ENCODE measurements around the gene PTPN6.

The PTPN6 gene

GRCh38 chr12:6998715-6999451 is 47.7 kb downstream of the PTPN6 start:
- H3K27ac ChIP-seq, result 0 out of 2 replicates have a peak overlapping the region, but pooled peaks have one; percentile 0

GRCh38 chr12:7001921-7002591 is 50.9 kb downstream of the PTPN6 start:
- TF ChIP-seq ZFX (IDR thresholded peaks at IDR 0.05; ENCODE audit: borderline replicate concordance) (no peak), CTCF (IDR thresholded peaks at IDR 0.05) (no peak)
- no peak overlapping the region for H3K27ac ChIP-seq

More at GRCh38 chr12:6998715-6999451, 47.7 kb downstream of the PTPN6 start:
- TF ChIP-seq ZFX (IDR thresholded peaks at IDR 0.05; ENCODE audit: borderline replicate concordance), result no peak
- TF ChIP-seq CTCF (IDR thresholded peaks at IDR 0.05), result no peak

DNA sequence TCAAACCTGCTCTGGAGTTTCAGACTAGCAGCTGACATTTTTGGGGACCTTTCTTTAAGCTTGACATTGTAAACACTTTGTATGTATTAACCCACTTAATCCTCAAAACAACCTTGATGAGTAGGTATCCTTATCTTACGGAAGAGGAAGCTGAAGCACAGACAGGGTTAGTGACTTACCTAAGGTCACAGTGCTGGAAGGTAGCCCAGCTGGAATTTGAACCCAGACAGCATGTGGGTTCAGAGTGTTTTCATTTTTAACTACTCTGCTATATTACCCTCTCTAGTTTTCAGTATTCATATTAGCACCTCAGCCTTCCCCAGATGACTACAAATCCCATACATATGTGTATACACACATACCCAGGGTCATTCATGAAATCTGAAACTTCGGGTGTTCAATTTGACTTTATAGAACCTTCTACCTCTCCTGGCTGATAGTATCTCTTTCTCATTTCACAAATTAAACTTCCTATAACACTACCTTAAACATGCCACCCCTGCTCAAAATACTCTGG is 53.2 kb downstream of the PTPN6 start:
- H3K27ac ChIP-seq, result no peak overlapping the region
- TF ChIP-seq ZFX (IDR thresholded peaks at IDR 0.05; ENCODE audit: borderline replicate concordance) (no peak), CTCF (IDR thresholded peaks at IDR 0.05) (no peak)

DNA sequence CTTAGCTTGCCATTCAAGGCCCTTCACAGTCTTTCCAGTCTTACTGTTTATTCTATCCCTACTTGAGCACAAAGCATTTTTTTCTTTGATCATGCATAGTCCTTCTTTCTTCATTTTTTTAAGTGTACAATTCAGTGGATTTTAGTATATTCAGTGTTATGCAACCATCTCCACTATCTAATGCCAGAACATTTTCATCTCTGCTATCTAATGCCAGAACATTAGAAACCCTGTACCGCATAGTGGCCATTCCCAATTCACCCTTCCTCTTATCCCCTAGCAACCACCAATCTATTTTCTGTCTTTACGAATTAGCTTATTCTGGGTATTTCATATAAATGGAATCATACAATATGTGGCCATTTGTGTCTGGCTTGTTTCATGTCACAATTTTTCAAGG is 53.7 kb downstream of the PTPN6 start:
- no peak overlapping the region for H3K27ac ChIP-seq
- TF ChIP-seq CTCF (IDR thresholded peaks at IDR 0.05), result no peak
- no peak for TF ChIP-seq ZFX (IDR thresholded peaks at IDR 0.05; ENCODE audit: borderline replicate concordance)

GRCh38 chr12:7005311-7005710 is 54.2 kb downstream of the PTPN6 start:
- H3K27ac ChIP-seq, result no peak overlapping the region
- TF ChIP-seq CTCF (IDR thresholded peaks at IDR 0.05) (no peak), ZFX (IDR thresholded peaks at IDR 0.05; ENCODE audit: borderline replicate concordance) (no peak)

GRCh38 chr12:7006639-7007038 is 55.5 kb downstream of the PTPN6 start:
- TF ChIP-seq ZFX (IDR thresholded peaks at IDR 0.05; ENCODE audit: borderline replicate concordance) (no peak), CTCF (IDR thresholded peaks at IDR 0.05) (no peak)
- H3K27ac ChIP-seq, result peak overlapping the region; percentile 4; the same call in 1 of the 2 replicates

DNA sequence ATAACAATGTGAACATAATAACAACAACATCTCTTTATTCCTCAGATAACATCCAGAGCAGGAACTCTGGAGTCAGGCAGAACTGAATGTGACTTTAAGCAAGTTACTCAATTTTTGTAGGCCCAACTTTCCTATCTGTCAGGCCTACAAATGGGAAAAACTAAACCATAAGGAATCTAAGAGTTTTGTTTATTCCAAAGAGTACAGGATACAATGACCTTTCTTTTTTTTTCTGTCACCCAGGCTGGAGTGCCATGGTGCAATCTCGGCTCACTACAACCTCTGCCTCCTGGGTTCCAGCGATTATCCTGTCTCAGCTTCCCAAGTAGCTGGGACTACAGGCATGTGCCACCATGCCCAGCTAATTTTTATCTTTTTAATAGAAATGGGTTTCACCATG is 57.7 kb downstream of the PTPN6 start:
- H3K27ac ChIP-seq, result no peak overlapping the region
- TF ChIP-seq CTCF (IDR thresholded peaks at IDR 0.05) (no peak), ZFX (IDR thresholded peaks at IDR 0.05; ENCODE audit: borderline replicate concordance) (no peak)

All from 22Rv1 (cell line).